ENCODE results near the gene NT5M.

NT5M gene

DNA sequence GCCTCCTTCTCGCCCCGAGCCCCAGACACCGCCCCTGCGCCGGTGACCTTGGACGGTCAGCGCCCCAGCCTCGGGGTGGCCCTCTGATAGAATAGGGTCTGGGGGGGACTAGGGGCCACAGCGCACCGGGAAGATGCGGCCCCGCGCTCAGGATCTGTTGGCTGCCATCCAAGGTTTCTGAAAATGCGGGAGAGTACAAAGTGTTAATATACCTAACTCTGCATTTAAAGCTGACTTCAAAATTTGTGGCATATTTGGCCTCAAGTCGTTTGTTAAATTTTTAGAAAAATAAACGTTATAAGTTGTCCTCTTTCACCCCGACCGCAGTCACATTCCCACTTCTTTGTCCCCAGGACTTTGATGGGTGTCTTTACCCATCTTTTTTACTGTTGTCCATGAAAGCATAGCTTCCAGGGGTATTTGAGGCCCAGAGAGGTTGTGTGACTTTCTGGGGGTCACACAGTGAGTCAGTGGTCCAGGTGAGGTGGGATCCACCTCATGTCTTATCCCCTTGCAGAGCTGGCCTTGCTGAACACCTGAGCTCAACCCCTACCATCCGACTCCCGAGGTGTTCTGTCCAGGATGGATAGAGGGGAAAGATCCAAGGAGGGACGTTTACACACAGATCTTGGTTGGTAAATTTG lies 796 bp downstream of the NT5M start:
- no peak for DNase-seq

DNA sequence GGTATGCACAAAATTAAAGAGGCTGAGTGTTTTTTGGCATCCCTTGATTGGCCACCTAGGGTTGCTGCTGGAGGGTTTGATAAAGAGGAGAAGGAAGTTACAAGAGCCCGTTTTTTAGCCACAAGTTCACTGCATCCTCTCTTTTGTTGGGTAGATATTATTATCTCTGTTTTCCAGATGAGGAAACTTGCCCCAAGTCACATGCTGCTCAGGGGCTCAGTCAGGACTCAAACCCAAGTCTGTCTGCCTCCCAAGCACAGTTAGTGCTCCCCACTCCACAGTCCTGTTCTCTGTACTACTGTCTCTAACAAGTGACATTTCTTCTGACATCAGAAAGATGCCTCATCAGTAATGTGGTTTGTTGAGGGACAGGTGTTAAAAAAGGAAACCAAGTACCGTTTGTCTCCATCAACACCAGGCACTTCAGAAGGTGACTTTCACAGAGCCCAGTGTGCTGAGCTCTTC lies 1.4 kb downstream of the NT5M start:
- DNase-seq, result no peak

DNA sequence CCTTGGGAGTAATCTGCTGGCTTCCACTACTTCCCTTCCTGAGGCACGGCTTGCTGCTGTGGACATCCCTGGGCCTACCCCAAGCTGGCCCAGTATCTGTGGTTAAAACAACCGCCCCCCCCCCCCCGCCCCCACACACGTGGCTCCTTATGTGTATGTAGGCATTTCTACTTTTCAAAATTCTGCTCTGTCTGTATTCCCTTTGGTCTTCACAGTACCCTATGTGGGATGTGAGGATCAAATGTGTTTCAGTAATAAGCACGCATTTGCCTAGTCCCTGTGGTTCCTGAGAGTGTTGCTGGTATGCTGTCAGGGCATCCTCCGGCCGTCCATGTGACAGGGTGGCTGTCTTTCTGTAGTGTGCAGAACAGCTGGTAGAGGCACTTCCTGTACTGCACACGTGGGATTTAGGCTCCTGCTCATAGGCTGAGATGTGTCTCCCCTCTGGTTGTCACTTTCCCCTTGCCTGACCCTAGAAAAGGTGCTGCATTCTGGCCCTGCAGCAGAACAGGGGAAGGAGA lies 2.2 kb downstream of the NT5M start:
- no peak for DNase-seq

DNA sequence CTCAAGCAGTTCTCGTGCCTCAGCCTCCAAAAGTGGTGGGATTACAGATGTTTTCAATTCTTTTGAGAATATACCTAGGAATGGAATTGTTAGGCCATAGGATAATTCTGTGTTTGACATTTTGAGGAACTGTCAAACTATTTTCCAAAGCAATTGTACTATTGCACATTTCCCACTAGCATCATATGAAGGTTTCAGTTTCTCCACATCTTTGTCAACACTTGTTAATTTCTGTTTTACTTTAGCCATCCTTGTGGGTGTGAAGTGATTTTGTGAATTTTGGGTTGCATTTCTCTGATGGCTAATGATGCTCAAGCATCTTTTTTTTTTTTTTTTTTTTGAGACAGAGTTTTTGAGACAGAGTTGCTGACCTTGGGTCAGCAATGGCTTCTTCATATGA lies 6.2 kb downstream of the NT5M start:
- DNase-seq, result no peak

DNA sequence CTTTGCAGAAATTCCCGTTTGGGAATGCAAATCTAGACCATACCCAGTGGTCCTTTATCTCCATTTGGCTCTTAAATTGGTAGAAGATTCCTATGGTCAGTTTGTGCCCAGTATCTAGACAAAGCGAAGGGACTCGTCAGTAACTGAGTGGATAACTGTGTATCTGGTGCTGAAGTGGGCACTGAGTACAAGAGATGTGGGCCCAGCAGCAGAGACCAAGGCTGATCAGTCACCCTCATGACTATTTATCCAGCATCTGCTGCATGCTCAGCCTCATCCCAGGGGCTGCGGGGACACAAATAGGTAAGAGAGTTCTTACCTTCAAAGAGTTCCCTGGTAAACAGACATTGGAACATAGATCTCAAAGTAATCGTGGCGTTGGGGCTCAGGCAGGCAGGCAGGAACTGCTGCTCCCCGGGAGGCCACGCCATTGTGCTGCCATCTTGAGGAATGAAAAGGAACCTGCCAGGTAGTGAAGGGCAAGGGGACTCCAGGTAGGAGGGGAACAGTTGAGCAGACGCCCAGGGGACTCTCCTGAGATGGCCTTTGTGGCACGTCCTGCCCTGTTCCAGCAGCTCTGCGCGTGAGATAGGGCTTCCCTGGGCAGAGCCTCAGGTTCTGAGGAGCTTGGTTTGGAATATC lies 10.3 kb downstream of the NT5M start:
- DNase-seq, result no peak

DNA sequence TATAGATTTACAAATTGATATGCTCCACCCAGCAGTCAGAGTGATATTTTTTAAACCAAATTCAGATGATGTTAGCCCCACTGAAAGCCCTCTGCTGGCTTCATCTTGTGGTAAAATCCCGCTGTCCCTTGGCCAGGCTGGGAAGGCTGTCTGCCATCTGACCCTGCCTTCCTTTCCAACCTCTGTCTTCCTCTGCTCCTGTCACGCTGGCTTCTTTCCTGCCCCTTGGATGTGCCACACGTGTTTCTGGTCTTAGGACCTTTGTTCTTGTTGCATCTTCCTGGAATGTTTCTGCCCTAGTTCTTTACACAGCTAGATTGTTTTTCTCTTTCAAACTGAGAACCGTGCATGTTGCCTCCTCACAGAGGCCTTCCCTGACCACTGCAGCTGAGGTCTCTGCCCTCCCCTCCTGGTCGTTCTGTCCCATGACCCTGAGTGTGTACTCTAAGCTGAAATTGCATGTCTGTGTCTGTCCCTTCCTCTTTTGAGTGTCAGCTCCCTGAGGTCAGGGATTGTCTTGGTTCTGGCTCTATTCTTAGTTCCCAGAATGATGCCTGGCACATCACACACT lies 11.4 kb downstream of the NT5M start:
- no peak for DNase-seq

DNA sequence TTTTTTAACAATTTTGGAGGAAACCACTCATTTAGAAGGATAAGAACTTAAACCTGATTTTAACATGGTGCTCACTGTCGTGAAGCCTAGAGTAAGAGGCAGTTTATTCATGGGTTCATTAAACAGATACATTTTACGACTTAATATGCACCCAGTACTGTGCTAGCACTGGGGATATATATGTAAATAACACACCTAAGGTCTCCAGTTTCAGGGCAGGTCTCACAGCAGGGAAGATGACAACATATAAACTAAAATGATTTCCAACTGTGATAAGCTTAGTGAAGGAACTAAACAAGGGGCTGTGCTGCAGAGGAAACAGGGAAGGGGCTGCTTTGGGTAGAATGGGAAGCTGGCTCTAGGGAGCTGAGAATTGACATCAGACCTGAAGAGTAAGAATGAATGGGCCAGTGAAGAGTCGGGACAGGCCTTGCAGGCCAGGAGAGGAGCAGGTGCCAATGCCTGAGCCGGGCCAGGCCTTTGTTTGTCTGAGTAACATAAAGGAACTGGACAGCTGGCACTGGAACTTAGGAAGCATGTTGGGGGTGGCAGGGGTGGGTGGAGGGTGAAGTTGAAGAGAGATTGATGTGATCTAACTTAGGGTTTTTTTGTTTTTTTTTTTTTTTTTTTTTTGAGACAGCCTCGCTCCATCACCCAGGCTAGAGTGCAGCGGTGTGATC lies 12.1 kb downstream of the NT5M start:
- no peak for DNase-seq

DNA sequence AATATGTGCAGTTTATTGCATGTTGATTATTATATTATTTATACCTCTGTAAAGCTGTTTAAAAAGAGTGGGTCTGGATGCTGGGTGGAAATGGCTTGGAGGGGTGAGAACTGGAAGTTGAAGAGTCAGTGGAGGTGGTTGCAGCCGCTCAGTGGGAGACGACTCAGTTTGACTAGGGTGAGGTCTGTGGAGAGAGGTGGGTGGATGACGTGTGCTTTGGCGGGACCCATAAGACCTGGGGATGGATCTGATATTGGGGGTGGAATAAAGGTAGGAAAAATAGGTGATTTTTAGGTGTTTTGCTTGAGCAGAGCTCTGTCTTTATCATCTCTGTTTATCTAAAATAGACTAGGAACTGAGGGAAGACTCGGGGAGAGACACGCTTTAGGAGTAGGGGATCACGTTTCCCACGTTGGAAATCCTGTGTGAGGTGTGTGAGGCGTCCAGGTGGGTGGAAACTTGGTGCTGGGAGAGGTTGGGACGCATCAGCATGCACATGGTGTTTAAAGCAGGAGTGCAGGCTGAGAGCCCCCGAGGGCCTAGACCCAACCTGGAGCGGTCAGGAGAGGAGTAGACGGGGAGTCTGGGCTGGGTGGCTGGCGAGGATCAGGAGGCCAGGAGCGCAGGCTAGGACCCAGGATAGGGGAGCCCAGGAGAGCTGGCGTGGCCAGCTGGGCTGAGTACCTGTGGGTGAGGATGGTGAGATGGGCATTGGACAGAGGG lies 17.2 kb downstream of the NT5M start:
- no peak for DNase-seq

DNA sequence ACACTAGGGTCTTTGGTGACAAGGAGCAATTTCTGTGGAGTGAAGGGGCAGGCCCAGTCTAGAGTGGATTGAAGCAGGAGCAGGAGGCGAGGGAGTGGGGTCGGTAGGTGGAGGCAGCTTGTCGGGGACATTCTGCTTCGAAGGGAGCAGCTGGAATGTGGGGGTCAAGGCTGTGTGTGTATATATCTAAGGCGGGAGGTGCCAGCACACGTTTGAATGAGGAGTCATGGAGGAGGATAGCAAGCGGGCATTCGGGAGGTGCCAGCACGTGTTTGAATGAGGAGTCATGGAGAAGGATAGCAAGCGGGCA lies 17.7 kb downstream of the NT5M start:
- DNase-seq, result no peak

DNA sequence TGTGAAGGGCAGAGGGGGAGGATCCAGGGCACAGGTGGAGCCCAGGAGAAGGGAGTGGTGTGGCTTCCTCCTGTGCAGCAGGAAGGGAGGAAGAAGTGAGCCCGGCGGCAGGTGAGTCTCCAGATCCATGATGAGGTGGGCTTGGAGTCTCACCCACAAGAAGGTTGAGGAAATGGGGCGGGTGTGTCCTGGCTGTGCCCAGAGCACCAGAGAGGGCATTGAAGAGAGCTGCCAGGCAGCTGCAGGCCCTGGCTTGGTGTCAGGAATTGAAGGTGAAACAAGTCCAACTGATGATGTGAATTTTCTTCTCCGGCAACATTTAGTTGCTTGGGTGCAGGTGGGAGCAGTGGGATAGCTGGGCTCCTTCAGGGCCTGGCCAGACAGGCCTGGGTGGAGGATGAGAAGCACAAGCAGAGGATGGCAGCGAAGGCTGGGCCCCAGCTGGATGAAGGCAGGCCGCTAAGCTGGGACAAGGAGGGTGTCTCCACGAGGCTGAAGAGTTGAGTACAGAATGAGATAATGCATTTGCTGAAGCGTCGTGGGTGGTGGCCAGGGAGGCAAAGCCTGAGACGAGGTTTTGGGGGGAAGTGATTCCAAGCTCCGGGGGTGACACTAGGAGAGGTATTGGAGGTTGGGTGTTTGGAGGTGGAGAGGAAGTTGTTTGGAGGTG lies 18.3 kb downstream of the NT5M start:
- no peak for DNase-seq

DNA sequence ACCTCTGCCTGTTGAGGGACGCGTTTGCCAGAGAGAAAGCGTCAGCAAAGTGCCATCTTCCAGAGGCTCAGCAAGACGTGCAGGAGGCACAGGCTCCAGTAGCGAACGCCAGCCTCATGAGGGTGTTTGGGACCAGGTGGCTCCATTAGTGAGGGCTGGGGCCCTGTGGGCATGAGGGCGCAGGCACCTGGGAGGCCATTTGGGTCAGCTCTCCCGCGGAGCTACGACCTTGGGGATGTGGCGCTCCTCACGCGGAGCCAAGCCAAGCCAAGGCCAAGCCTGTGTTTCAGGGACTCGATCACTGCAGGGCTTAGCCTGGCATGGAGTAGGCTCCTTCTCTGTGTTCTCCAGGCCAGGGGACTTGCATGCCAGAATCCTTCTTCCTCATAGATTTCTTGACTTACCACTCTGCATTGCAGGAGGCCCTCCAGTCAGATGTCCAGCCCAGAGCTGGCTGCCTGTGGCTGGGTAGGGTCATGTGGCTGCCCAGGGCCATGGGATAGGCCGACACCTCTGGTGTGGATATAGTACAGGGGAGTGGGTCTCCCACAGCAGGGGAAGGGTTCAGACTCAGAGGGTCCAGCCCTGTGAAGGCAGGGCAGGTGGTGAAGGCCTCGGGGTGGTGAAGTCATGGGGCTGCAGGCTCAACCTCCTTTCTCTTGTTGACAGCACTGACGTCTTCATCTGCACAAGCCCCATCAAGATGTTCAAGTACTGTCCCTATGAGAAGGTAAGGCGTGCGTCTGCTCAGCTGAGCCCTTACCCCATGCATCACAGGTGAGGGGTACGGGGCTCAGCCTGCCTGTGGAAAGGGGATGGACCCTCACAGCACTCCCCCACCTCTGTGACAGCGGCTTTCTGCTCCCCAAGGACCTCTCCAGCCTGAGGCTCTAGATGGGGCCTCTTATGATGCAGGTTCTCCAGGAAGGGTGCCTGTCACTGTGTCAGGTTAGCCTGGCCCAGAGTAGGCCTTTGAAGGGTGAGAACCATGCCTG lies 19.6 kb downstream of the NT5M start:
- no peak for DNase-seq

DNA sequence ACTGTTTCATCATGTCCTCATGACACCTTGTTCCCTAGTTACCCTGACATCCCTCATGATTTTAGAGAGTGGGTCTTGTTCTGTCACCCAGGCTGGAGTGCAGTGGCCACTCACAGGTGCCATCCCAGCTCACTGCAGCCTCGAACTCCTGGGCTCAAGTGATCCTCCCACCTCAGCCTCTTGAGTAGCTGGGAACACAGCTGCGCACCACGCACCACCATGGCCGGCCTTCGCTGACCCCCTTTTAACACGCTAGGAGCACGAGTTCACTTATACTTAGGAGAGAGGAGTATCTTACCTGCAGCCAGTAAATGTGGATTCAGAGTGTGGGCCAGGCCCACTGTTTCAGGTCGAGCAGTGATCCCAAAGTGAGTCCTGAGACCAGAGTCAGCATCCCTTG lies 21.4 kb downstream of the NT5M start:
- no peak for DNase-seq

DNA sequence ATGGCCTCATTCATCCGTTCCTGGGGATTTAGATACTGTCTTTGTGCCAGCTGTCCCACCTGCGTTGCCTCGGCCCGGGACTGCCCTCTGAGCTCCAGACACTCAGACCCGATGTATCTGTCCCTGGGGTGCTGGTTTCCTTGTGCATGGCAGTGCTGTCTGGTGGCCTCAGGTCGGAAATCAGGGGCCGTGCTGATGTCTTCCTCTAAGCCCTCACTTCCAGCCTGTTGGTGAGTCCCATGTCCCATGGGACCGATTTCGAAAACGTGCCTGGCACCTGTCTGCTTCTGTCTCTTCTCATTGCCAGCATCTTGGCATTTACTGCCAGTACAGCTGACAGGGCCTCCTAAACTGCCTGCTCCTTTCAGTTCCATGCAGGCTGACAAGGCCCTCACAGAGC lies 22.1 kb downstream of the NT5M start:
- no peak for DNase-seq

DNA sequence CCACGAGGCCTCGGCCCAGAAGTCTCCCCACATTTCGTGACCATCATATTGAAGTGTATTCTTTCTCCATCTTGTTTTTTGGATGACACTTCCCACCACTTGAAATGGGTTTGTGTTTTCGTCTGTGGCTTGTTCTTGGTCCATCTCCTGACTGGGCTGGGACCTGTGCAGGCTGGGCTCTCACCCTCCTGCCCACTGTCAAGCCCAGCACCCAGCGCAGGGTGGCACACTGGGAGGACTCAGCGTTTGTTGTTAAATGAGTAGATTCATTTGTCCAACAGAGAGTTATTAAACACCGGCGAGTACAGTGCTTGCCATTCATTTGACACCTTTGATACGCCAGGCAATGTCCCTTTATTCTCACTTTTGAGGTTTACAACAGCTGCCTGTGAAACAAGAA lies 22.6 kb downstream of the NT5M start:
- no peak for DNase-seq

DNA sequence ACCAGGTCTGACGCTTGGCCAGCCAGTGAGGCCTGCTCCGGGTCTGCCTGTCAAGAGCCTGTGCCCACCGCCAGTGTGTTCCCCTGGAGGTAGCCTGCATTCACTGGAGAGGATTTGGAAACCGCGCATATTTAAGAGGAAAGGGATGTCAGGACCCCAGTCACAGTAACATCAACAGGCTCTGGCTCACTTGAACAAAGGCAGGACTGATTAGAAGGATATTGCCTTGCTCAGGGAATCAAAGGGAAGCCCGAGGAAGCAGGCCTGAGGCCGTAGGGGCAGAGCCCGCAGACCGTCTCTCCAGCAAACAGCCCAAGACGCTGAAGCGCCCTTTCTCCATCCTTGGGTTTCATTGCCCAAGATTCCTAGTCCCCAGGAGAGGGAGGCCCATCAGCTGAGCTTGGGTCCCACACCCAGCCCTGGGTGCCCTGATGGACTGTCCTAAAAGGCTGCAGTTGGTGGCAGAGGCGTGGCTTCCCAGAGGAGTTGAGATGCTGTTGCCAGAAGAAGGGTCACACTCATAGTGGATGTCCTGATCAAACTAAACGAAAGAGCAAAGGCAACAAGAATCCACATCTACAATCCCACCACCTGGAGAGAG lies 23.2 kb downstream of the NT5M start:
- no peak for DNase-seq

DNA sequence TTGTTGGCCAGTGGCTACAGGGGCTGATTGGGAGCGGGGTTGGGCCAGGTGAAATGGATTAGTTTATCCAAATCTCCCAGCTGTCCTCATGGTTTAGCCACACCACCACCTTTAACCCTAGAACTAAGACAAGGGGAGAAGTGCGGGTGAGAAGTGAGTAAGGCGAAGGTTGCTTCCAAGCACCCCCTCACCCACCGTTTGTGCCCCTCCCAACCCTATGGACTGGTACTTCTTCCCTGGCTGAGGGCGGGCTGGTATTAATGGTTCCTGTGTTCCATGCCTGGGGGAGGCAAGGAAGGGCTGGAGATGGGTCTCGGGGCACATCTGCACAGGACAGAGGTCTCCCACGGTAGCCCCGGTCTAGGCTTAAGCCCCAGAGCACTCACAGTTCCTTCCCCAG lies 25.1 kb downstream of the NT5M start:
- no peak for DNase-seq

DNA sequence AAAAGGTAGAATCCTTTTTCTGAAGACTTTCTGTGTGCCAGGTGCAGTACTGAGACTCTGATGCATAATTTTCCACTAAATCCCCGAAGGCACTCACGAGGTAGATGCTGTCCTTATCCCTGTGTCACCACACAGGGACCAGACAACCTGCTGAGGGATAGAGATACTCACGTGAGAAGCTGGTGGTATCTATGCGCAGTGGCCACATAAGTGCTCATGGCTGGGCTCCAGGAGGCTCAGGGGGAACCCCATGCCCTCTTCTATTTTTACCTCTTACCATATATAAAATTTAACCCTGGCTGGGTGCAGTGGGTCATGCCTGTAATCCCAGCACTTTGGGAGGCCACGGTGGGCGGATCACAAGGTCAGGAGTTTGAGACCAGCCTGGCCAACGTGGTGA lies 38.3 kb downstream of the NT5M start:
- DNase-seq, result no peak

DNA sequence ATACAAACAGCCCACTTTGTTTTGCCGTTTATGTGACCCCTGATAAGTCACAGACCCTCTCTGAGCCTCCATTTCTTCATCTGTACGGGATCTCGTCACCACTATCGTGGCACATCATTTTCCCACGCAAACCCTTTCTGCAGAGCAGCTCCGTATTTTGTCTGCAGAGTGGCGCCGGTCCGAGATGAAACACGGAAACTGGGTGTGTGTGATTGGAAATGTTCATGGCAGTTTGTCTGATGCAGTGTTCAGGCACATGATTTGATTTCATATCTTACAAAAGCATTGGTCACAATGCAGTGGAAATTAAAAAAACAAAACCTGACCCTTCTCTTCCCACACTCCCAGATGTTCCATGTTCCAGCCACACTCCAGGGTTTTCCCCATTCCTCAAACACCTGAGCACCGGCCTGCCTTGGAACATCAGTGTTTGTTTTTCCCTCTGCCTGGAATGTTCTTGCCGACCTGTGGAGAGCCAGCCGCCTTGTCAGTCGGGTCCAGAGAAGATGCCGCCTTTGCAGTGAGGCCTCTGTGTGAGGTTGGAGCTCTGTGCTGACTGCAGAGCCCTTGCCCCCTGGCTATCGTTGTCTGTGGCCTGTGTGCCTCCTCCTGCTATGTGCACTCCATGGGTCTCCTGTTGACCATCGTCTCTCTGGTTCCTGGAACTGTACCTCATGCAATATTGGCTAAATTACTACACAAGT lies 39.2 kb downstream of the NT5M start:
- DNase-seq, result no peak

DNA sequence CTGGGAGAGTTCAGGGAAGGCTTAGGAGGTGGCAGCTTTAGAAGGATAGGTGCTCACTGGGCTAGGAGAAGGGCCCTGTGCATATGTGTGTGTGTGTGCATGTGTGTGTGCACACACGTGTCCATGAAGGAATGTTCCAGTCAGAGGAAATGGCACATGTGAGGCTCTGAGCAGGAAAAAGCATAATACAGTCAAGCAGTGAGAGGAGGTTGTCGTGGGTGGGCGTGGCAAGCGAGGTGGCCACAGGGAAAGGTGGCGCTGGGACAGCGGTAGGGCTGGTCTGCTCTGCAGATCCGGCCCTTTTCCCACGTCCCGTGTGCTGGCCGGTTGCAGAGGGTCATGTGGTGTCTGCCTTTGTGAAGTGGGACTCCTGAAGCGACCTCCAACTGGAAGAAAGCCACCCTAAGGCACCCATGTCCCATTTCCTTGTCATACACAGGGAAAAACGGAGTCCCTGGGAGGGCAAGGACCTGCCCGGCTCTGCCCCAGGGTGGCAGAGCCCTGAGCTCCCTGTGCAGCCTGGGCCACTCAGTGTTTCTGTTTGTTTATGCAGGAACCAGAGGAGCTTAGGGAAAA lies 40.1 kb downstream of the NT5M start:
- DNase-seq, result no peak

DNA sequence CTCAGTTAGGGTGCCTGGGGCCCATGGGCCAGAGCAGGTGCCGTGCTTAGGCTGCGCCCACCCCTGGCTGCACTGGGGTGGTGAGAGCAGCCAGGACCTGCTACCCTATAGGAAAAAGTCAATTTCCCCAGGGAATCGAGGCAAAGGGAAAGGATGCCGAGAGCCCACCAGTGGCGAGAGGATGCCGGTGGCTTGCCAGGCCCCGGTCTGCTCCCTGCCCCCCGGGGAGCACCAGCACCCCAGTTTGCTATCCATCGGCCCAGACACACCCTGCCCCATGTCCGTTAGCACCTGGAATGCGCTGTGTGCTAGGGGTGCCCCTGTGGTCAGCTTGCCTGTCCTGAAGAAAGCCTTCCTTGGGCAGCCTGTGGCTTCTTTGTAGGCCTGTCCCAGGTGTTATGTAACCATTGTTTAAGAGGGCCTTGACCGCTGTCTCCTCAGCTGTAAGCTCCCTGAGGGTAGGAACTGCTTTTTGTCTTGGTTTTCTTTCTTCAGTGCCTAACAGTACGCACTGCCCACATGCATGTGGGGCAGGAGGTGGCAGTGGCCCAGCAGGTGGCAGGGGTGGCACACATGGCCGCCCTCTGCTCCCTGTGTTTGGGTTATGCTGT lies 40.8 kb downstream of the NT5M start:
- DNase-seq, result no peak

Data from NCI-H1436 treated with DMSO at 0.1 percent for 48 hours (cell line).